HG03439 (cell line): ENCODE results near the gene BCAP31.
"Not testable (repeated sequence)": the region's sequence is repeated elsewhere in the genome, so short reads cannot be mapped to it uniquely, and the experiment has no call there.

ENCODE experiments used
- ATAC-seq: cut with Tn5 transposase; IDR thresholded peaks from one replicate; pipeline ENCODE4 v1.9.1; 2021; ENCODE audit warnings: mild to moderate bottlenecking, moderate library complexity; ENCODE audit not compliant: unreplicated experiment

BCAP31 gene

DNA sequence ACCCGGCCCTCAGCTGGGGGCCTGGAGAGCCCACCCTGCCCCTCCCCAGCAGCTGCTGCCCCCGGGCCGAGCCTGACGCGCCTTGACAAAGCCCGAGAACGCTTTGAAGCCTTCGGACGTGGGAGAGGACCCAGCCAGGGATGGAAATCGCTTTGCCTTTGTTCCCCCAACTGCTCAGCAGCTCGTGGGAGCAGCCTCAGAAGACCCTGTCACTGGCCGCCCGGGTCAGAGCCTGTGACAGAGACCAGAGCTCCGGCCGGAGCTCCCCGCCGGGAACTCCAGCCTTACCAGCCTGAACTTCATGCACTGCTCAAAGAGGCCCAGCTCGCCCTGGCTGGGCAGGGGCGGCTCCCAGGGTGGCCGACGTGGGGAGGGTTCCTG, 39.0 kb downstream of the BCAP31 start:
- no peak for ATAC-seq

DNA sequence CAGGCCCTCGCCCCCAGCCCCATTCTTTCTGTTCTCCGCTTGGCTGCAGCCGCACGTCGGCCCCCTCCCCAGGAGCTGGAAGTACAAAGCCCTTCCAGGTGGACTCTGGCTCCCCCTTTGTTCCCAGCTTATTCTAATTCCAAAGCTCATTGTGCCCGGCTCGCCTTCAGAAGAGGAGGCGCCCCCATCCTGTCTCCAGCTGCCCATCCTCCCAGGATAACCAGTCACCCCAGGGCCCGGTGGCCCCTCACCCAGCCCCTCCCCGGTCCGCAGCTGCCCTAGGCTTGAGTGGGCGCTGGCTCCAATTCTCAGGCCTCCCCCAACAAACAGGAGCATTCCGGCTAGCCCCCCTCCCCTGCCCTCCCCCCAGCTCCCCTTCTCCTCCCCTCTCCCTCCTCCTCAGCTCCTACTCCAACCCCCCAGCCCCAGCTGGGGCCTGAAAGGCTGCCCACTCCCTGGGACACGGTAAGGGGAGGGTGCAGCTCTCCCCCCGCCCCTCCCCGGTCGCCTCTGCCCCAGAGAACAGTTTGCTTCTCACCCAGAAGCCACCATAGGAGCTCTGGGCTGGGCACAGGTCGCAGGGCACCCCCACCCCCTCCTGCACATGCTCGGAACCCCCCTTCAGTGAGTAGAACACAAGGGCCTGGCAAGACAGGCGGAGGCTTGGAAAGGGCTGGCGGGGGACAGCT, 39.6 kb downstream of the BCAP31 start:
- no peak for ATAC-seq

- not testable (repeated sequence) for ATAC-seq
These were observed 40.7 kb downstream of the BCAP31 start for GRCh38 chrX:153683486-153683885.

GRCh38 chrX:153681175-153681574, 43.0 kb downstream of the BCAP31 start:
- ATAC-seq, result no peak

DNA sequence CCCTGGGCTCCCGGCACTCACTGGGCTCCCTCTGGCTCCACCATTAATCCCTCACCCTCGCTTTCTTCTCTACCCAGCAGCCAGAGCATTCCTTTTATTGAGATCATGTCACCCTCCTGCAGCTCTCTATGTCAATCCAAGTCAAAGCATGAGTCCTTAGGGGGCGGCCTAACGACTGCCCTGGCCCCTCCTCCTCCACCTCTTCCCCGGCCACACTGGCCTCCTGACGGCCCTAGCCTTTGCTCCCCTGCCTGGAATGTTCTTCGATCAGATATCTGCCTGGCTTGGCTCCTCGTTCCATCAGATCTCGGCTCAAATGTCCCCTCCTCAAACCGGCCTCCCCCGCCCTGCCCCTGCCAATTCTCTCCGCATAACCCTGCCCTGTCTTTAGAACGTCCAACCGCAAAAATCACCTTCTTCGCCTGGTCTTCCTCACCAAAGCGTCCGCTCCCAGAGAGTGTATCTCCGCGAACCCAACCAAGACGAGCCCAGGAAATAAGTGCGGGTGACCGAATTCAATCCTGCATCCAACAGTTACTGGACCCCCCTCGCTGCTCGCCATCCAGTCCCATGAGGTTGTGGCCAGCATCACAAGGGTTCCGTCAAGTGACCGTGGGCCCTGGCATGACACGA, 49.9 kb downstream of the BCAP31 start:
- no peak for ATAC-seq

GRCh38 chrX:153673428-153674218, 50.6 kb downstream of the BCAP31 start, which contains the start of gene PNCK:
PNCK (minus strand) TSS chrX:153673813; CDS start chrX:153673076, 737 bp downstream.
- no peak for ATAC-seq

GRCh38 chrX:153672531-153673427, 51.4 kb downstream of the BCAP31 start:
- no peak for ATAC-seq

- no peak for ATAC-seq
These were observed 52.3 kb downstream of the BCAP31 start for GRCh38 chrX:153671589-153672530.

- no peak for ATAC-seq
These were observed 53.2 kb downstream of the BCAP31 start for GRCh38 chrX:153670748-153671588.

DNA sequence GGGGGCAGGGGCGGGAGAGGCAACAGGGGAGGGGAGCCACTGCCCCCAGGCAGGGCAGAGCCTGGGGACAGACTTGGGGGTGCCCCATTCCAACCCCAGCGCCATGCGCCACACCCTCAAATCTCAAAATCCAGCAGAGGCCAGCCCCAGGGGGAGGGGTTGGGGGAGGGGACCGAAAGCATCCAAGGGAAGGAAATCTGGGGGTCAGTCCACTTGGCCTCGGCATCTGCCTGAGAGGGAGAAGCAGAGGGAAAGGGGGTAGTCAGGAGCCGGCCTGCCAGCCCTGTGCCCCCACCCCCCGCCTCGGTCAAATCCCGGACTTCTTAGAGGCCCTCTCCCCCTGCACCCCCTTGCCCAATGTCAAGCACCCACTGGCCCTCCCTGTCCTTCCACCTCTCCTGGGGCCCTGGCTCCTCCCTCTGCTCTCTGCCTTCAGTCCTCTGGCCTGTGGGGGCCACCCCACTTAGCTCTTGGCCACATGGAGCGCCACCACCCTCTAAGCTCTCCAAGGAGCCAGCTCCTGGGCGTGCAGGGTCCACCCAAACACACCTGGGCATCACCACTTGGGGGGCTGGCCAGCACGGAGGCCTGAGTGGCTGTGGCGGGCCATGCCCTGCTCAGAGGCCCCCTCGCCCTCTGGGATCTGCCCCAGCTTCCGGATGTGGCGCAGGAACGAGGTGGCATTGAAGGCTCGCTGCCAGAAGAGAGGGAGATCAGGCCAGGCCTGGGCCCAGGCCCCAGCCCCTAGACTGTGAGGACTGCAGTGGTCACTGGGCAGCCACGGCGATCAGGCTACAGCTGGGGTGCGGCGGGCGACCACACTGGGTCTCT, 54.1 kb downstream of the BCAP31 start:
- no peak for ATAC-seq

GRCh38 chrX:153669174-153669890, 54.9 kb downstream of the BCAP31 start:
- no peak for ATAC-seq

- ATAC-seq, result no peak
These were observed 55.6 kb downstream of the BCAP31 start for GRCh38 chrX:153668423-153669173.

- no peak for ATAC-seq
These were observed 56.2 kb downstream of the BCAP31 start for GRCh38 chrX:153667956-153668396.

GRCh38 chrX:153667281-153667955, 56.8 kb downstream of the BCAP31 start:
- ATAC-seq, result no peak

- ATAC-seq, result no peak
These were observed 58.4 kb downstream of the BCAP31 start for GRCh38 chrX:153665726-153666306.

GRCh38 chrX:153662266-153662665, 61.9 kb downstream of the BCAP31 start:
- no peak for ATAC-seq
